ENCODE results near the gene MAGEA3.
"Not testable (repeated sequence)": the region's sequence is repeated elsewhere in the genome, so short reads cannot be mapped to it uniquely, and the experiment has no call there.

Gene MAGEA3

GRCh38 chrX:152697952-152698931 lies at the start of gene MAGEA3:
Gene MAGEA3, plus strand, starts transcription at chrX:152698794. Its CDS starts 2,039 bp downstream, at chrX:152700833.
- not testable (repeated sequence) for DNase-seq

- no peak for DNase-seq
These were observed 46.5 kb upstream of the MAGEA3 start for GRCh38 chrX:152652060-152652459.

GRCh38 chrX:152652467-152652866 lies 46.1 kb upstream of the MAGEA3 start:
- no peak for DNase-seq

- no peak for DNase-seq
These were observed 42.5 kb upstream of the MAGEA3 start for GRCh38 chrX:152656087-152656486.

GRCh38 chrX:152656890-152657289 lies 41.7 kb upstream of the MAGEA3 start:
- DNase-seq, result no peak

GRCh38 chrX:152658302-152658701 lies 40.3 kb upstream of the MAGEA3 start:
- DNase-seq, result no peak

GRCh38 chrX:152663086-152663485 lies 35.5 kb upstream of the MAGEA3 start:
- no peak for DNase-seq

- no peak for DNase-seq
These were observed 24.5 kb upstream of the MAGEA3 start for GRCh38 chrX:152674135-152674534.

GRCh38 chrX:152674652-152675051 lies 23.9 kb upstream of the MAGEA3 start:
- DNase-seq, result not testable (repeated sequence)

- not testable (repeated sequence) for DNase-seq
These were observed 17.6 kb upstream of the MAGEA3 start for GRCh38 chrX:152681012-152681411.

GRCh38 chrX:152700390-152700789 lies 1.8 kb downstream of the MAGEA3 start:
- DNase-seq, result not testable (repeated sequence)

- not testable (repeated sequence) for DNase-seq
These were observed 7.9 kb downstream of the MAGEA3 start for GRCh38 chrX:152706500-152706899.

GRCh38 chrX:152709173-152709572 lies 10.6 kb downstream of the MAGEA3 start, which contains the start of gene CSAG2:
Gene CSAG2, minus strand, starts transcription at chrX:152709273. Its CDS starts 161 bp downstream, at chrX:152709112.
- not testable (repeated sequence) for DNase-seq

GRCh38 chrX:152713195-152713594 lies 14.6 kb downstream of the MAGEA3 start:
- not testable (repeated sequence) for DNase-seq

GRCh38 chrX:152713815-152714787 lies 15.5 kb downstream of the MAGEA3 start, which contains the start of gene MAGEA2B:
Gene MAGEA2B, plus strand, starts transcription at chrX:152714628. Its CDS starts 2,479 bp downstream, at chrX:152717107.
- DNase-seq, result not testable (repeated sequence)

GRCh38 chrX:152725409-152725808 lies 26.8 kb downstream of the MAGEA3 start:
- no peak for DNase-seq

- no peak for DNase-seq
These were observed 34.8 kb downstream of the MAGEA3 start, which contains the start of the genes CSAG1 and MAGEA12 for GRCh38 chrX:152733261-152733975. Gene CSAG1, minus strand, starts transcription at chrX:152733721. Its CDS starts 1,261 bp downstream, at chrX:152732460. Gene MAGEA12, plus strand, starts transcription at chrX:152733757. Its CDS starts 2,405 bp downstream, at chrX:152736162.

GRCh38 chrX:152734143-152734858 lies 35.7 kb downstream of the MAGEA3 start:
- DNase-seq, result not testable (repeated sequence)

- no peak for DNase-seq
These were observed 36.5 kb downstream of the MAGEA3 start for GRCh38 chrX:152735101-152735500.
